ENCODE data around the gene RUFY3. TPM values are rescaled to one million over a fixed set of nuclear protein-coding genes. Genes with fewer than 3 reads are reported as not detected.
A peak's percentile ranks its signal among the peaks of the same experiment; 100 is the strongest.

The RUFY3 gene
- total and polyA plus RNA-seq, 9 of the 15 experiments (the other 6 are each of a cell fraction or from before 2014, with no cell fraction given), result 4.2 to 31.1 (median 21.5) TPM

DNA sequence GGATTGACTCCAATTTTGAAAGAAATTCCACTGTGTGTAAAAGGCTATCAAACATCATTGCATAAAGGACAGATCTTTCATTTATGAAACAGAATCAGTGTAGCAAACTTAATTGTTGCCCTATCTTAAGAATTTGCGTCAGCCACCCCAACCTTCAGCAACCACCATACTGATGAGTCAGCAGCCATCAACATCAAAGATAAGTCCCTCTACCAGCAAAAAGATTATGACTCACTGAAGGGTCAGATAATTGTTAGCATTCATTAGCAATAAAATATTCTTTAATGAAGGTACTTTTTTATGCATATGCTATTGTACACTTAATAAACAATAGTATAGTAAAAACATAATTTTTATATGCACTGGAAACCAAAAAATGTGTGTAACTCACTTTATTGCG is 133.7 kb downstream of the RUFY3 start (continued):
- TF ChIP-seq ATF1 (CRISPR knock-in tag; IDR thresholded peaks at IDR 0.05) (no peak), ATF1 (tag; IDR thresholded peaks at IDR 0.05) (no peak), ETV6 (IDR thresholded peaks at IDR 0.05; ENCODE audit: borderline replicate concordance in 1 of 2, low read depth in 2 of 2, low read length in 1 of 2) (no peak), ETV6 (CRISPR knock-in tag; IDR thresholded peaks at IDR 0.05; ENCODE audit: borderline replicate concordance) (no peak), XRCC5 (IDR thresholded peaks at IDR 0.05; ENCODE audit: low read depth, low read length) (no peak), FOXA1 (IDR thresholded peaks at IDR 0.05; ENCODE audit: borderline replicate concordance) (no peak), JUN (IDR thresholded peaks at IDR 0.05; ENCODE audit: borderline replicate concordance, low read depth, low read length) (peak; percentile 73; the same call in 1 of the 2 replicates), JUN (CRISPR knock-in tag; IDR thresholded peaks at IDR 0.05; ENCODE audit: borderline replicate concordance) (no peak), RAD51 (IDR thresholded peaks at IDR 0.05; ENCODE audit: borderline replicate concordance, low read depth) (no peak), FOXP1 (CRISPR knock-in tag; IDR thresholded peaks at IDR 0.05) (no peak), ZNF263 (CRISPR knock-in tag; IDR thresholded peaks at IDR 0.05; ENCODE audit: borderline replicate concordance) (no peak), POLR2A (conservative IDR thresholded peaks at IDR 0.05) (no peak), SMC3 (conservative IDR thresholded peaks at IDR 0.05; ENCODE audit: insufficient read depth, low read depth, low read length) (no peak), NR4A1 (CRISPR knock-in tag; IDR thresholded peaks at IDR 0.05) (no peak), NR4A1 (tag; IDR thresholded peaks at IDR 0.05) (no peak), ZNF174 (CRISPR knock-in tag; IDR thresholded peaks at IDR 0.05) (no peak), ZNF316 (IDR thresholded peaks at IDR 0.05) (peak; percentile 98), ZSCAN29 (IDR thresholded peaks at IDR 0.05) (no peak), NR1H2 (CRISPR knock-in tag; IDR thresholded peaks at IDR 0.05) (no peak), RBM39 (optimal IDR thresholded peaks at IDR 0.05; ENCODE audit: low read depth, low read length) (no peak), SMARCA4 (IDR thresholded peaks at IDR 0.05) (peak; percentile 93), HNRNPL (IDR thresholded peaks at IDR 0.05; ENCODE audit: low read depth, low read length) (no peak), PHF8 (IDR thresholded peaks at IDR 0.05; ENCODE audit: borderline replicate concordance, low read length) (no peak), JUNB (CRISPR knock-in tag; conservative IDR thresholded peaks at IDR 0.05) (peak; percentile 70), RHOXF2B (CRISPR knock-in tag; conservative IDR thresholded peaks at IDR 0.05) (no peak), ATF7 (IDR thresholded peaks at IDR 0.05) (peak; percentile 52; the same call in 1 of the 2 replicates), KDM2B (CRISPR knock-in tag; IDR thresholded peaks at IDR 0.05) (no peak), ZBTB11 (CRISPR knock-in tag; IDR thresholded peaks at IDR 0.05) (no peak), ZNF146 (CRISPR knock-in tag; IDR thresholded peaks at IDR 0.05; ENCODE audit: unreplicated experiment) (no peak), ZNF766 (CRISPR knock-in tag; conservative IDR thresholded peaks at IDR 0.05) (no peak)
- TF ChIP-seq, protein P1, sequence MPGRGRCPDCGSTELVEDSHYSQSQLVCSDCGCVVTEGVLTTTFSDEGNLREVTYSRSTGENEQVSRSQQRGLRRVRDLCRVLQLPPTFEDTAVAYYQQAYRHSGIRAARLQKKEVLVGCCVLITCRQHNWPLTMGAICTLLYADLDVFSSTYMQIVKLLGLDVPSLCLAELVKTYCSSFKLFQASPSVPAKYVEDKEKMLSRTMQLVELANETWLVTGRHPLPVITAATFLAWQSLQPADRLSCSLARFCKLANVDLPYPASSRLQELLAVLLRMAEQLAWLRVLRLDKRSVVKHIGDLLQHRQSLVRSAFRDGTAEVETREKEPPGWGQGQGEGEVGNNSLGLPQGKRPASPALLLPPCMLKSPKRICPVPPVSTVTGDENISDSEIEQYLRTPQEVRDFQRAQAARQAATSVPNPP (IDR thresholded peaks at IDR 0.05; ENCODE audit: borderline replicate concordance, insufficient read depth, insufficient read length), result no peak

Data from K562 (cell line).